CD4-positive, alpha-beta T cell treated with Interleukin-6 at 100 ng/mL for 8 hours (primary cell): Measurements from ENCODE around the gene SLC23A1.
"Not testable (repeated sequence)": the region's sequence is repeated elsewhere in the genome, so short reads cannot be mapped to it uniquely, and the experiment has no call there.

Experiments
- DNase-seq: peaks from one replicate; pipeline ENCODE4 v3.0.0-alpha.2; 2020; ENCODE audit warnings: mixed read lengths, low spot score

Gene SLC23A1

DNA sequence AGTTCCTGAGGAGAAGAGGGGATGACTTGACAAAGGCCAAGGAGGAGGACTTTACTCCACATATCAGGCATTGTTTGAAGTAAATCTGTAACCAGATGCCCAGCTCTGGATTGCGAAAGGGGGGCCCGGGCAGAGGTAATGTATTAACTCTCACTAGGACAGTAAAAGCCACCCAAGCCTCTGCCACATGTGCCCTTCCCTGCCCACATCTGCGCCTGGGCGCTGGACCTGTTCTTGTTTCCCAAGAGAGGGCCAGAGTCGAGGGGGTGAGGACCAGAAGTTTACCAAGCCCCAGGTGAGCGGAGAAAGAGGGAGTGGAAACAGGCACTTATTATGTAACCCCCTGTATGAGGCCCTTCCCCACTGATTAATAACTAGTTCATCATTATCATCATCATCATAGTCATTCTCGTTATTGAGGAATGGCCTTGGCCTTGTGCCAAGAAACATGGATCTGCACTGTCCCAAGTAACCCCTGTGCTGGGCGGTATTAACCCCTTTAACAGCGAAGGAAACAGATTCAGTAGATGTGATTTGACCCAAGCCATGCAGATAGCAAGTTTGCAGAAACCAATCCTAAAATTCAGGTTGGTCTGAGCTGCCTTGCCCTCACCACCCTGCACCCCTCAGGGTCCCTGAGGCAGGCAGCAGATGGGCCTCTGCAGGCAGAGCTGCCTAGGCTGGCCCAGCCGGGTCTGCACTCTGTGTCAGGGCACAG is at the start of gene SLC23A1:
Gene SLC23A1, minus strand, starts transcription at position 23 of the 718 bp plus-strand sequence. CDS start 44 bp downstream, outside the sequence.
- no peak for DNase-seq

DNA sequence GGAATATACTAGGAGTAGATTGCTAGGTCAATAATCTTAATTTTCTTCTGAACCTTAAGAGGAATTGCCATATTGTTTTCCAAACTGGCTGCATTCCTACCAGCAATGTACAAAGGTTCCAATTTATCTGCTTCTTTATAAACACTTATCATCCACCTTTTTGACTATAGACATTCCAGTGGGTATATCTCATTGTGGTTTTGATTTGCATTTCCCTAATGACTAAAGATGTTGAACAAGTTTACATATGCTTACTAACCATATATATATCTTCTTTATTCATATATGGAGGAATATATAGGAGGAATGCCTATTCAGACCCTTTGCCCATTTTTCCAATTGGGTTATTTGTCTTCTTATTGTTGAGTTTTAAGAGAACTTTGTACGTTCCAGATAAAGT is 48.6 kb upstream of the SLC23A1 start:
- no peak for DNase-seq

GRCh38 chr5:139430015-139430414 is 46.9 kb upstream of the SLC23A1 start:
- DNase-seq = no peak

DNA sequence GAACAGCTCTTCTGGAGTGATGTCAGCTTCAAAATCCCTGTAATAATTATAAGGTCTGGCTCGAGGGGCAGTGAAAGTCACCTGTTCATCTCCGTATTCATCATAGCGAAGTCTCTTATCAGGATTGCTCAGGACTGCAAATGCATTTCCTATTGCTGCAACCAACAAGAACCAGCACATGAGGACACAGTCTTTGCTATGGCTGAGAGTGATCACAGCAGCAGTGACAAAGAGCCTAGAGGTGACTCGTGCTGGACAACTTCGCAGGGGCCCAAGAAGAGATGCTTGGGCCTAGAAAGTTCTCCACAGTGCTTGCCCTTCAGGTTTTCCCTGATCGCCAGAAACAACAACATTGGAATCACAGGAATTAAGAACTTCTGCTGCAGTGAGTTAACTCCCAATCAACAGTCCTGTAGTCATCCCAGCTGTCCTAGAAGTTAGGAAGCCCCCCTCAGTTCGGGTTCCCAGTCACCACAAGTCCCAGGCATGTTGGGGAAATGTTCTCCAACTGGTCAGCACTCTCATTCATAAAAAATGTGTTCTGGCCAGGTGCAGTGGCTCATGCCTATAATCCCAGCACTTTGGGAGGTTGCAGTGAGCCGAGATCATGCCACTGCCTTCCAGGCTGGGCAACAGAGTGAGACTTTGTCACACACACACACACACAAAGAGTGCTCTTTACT is 43.2 kb upstream of the SLC23A1 start:
- DNase-seq = no peak

GRCh38 chr5:139425497-139425896 is 42.4 kb upstream of the SLC23A1 start:
- DNase-seq = no peak

DNA sequence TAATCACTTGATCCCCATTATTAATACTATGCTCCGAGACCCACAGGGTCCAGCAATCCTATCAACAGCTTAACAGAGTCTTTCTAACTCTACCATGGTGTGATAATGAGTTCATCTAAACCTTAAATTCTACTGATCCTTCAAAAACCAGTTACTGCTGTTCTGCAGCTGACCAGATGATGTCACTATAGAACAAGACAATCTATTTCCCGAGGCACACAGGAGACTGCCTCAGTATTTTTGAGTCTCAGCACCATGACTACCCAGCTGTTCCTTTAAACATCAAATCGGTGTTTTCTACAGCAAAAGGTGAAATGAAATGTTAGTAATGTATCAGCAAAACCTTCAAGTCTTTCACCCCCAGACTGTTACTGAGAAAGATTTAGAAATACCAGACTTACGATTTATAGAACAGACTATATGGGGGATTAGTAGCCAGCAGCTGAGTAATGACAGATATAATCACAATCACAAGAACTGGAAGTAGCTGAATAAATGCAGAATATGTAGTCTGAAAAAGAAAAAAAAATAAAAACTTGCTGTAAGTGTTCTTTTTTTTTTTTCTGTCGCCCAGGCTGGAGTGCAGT is 39.3 kb upstream of the SLC23A1 start:
- DNase-seq = peak; percentile 78

GRCh38 chr5:139419226-139420192 is 36.4 kb upstream of the SLC23A1 start:
- DNase-seq = no peak

DNA sequence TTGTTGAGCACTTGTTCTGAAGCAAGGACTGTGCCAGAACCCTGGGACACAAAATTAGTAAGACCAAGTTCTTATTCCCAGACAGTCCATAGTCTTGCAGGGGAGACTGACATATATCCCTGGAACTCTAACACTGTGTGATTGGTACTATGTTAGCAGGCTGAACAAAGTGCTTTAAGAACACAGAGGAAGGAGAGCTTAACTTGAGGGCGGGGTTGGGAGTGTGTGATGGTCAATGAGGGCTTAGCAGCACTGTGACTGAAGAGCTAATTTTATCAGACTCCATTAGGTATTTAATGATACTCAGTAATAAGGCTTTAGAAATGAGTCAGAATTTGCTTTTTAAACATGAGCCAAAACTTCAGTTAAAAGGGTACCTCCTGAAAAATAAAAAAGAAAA is 35.7 kb upstream of the SLC23A1 start:
- DNase-seq = no peak

DNA sequence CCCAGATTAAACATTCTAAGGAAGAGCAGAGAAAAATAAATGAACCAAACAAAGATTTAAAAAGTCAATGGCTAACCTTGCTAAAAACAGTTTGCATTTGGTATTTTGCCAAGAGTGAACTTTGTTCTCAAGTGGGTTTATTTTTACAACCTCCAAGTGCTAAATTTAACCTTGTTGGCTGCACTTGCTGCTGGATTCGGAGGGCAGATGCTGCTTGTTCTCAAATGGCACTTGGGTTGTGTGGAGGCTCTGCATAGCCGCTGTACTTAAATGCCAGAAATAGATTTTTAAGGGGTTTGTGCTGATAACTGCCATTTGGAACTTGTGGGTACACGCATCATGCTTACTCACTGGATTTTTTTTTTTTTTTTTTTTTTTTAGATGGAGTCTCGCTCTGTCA is 34.1 kb upstream of the SLC23A1 start:
- no peak for DNase-seq

- DNase-seq = no peak
Measured at GRCh38 chr5:139416651-139417050, 33.6 kb upstream of the SLC23A1 start.

GRCh38 chr5:139415869-139416268 is 32.8 kb upstream of the SLC23A1 start:
- DNase-seq = no peak

DNA sequence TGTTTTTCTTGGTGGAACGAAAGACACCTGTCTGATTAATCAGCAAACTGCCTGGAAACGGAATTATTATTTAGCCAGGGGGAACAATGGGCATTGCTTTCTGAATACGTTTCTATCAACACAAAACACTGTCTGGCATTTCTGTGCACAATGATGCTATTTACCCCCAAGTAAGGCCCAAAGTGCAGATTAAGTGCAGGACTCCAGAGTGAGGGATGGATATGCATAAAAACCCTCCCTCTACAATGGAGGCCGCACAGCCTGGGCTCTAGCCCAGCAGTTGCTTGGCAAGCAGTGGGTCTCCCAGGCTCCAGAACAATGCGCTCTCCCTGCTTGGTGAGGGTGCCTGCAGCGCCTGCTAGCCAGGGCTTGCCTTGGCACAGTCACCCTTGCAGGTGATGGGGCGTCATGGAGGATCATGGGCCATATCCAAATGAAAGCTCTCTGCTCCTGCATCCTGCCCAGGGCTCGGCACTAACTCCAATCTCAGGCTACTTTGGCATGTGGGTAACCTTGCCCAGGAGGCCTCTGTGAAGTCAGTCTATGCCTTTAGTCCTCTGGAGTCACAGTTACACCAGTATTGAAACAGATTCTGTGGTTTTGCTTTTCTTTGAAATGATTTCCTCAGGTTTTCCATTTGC is 32.2 kb upstream of the SLC23A1 start:
- no peak for DNase-seq

DNA sequence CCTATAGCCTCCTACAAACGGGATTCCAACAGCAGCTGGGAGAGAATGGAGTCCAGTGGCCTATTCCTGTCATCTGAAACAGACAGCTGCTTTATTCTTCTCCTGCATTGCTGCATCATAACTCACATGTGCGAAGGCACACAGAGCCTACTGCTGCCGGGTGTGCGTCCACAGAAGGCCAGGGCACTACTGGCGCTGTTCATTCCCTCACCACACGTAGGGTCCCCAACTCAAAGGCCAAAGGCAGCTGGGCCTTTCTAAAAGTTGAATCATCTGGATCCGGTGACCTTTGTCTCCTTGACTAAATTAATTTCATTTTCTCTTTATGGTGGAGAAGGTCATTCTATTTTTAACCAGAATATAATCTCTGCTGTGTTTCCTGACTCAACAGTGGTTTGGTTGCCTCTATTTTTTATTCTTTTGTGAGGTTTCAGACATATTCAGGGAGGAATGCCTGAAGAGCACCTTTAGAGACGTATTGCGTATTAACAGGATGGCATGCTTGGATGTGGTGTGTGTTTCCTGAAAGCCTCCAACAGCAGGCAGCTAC is 31.6 kb upstream of the SLC23A1 start:
- no peak for DNase-seq

- no peak for DNase-seq
Measured at GRCh38 chr5:139413963-139414362, 30.9 kb upstream of the SLC23A1 start.

DNA sequence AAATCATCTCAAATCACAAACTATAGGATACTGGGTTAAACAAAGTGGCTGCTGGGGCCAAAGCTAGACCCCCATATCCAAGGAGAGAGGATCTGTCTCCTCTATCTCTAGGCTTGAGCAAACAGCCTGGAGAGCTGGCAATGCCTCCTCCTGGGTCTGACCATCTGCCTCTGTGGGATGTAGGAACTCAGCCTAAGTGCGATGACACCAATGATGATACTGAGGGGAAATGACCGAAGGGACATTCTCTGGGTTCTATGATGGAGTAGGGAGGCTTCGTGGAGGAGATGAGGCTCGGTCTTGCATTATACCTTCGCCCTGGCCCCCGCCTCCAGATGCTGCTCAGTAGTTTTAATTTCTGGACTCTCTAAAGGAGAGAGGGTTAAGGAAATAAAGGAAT is 30.1 kb upstream of the SLC23A1 start:
- no peak for DNase-seq

DNA sequence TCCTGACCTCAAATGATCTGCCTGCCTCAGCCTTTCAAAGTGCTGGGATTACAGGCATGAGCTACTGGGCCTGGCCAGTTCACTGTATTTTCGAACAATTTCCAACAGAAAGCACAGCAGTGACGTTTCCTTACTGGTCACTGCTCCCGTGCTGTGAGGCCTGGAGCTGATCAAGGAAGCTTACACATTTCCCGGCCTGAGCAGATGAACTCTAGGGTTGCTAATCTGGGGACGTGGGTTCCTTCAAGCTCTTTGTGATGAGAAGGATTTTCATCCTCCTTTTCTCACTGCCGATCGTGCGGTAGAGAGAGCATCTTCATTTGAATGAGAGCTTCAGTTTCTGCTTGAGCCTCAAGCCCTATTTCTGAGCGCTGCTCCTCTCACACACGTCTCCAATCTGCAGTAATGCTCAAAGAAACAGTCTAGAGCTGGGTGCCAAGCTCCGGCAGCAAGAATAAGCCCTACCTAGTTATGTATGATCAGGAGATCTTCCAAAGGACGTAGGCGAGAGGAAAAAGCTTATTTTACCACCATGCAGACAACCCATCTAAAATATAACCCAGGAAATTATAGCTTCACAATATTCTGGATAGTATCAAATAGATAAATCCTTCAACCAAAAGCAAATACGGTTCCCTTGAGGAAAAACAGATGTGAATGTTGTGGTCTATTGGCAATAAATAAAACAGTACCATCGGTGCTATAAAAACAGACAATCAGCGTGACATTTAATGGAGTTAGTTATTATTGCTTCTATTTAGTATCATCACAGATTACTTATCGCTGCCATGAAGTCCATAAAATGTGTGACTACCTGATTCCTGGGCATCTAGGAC is 28.1 kb upstream of the SLC23A1 start:
- DNase-seq = no peak

DNA sequence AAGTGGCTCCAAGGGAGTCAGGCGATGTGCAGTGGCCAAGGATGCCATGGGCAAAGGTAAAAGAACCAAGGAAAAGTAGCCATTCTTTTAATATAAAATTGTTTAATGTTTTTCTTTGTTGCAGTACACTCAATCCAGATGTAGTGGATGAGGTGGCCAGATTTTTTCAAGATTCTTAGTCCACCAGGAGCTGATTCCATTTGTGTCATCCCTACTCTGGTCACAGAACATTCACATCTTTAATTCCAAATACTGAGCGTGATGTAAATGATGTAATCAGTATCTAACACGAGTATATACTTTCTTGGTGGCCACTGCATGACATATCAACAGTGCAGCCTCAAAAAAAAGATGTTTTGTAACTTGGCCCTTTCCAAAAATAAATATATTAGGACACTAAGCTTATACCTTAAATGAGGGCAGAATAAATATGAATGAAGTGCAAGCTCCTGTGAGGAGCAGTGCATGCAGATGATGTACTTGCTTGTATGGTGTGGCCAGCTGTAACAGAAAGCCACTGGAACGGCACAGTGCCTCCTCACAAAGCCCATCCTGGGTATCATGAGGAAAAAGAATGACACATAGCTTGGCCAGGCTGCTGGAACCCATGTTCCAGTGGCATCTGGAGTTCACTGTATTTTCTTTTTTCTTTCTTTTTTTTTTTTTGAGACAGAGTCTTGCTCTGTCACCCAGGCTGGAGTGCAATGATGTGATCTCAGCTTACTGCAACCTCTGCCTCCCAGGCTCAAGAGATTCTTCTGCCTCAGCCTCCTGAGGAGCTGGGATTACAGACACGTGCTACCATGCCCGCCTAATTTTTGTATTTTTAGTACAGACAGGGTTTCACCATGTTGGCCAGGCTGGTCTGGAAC is 27.3 kb upstream of the SLC23A1 start:
- no peak for DNase-seq

GRCh38 chr5:139409116-139409515 is 26.0 kb upstream of the SLC23A1 start:
- DNase-seq = not testable (repeated sequence)

- no peak for DNase-seq
Measured at GRCh38 chr5:139408191-139408590, 25.1 kb upstream of the SLC23A1 start.
